ENCODE data around the gene SYT13. TPM values are rescaled to one million over a fixed set of nuclear protein-coding genes. Genes with fewer than 3 reads are reported as not detected.

The SYT13 gene
- total RNA-seq, 1 experiment from 2014 or later: 0.06 TPM

DNA sequence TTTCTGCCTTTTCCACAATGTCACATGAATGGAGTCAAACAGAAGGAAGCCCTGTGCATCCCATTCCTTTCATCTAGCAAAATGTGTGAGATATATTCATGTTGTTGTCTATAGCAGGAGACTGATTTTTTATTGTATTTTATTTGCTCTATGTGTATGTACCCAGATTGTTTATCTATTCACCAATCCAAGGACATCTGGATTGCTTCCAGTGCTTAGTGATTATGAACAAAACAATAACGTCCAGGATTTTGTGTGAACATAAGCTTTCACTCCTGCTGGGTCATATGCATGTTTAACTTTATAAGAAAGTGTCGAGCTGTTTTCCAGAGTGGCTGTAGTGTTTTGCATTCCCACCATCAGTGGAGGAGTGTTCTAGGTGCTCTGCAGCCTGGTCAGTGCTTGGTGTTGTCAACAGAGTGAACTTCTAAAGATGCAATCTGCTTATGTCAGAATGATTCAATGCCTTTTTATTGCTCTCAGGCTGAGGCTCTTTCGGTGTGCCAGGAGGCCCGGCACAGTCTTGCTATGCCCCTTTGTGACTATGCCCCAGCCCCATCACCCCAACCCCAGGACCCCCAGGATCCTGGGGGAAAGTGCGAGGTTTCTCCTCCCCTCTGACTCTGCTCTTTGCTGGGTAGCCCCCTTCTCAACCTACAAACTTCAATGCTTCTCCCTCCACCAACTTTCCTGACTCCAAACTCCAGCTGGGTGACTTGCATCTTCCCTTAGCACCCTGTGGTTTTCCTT lies 19.9 kb upstream of the SYT13 start:
- no peak for DNase-seq (ENCODE audit: low spot score)

DNA sequence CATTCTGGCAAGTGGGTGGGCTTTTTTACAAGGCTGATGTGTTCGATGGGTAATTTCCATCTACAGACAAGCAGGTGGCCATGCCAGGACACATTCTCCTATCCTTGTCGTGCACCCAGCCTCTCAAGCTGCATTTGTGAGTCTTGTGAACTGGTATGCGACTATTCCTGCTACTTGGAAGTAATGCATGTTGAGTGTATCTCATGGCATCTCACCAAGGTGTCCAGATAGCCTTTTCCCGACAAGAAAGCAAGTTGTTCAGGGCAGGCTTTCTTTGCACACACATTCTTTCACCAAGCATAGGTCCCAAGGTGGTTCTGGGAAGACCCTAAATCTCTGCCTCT lies 18.8 kb upstream of the SYT13 start:
- no peak for DNase-seq (ENCODE audit: low spot score)

DNA sequence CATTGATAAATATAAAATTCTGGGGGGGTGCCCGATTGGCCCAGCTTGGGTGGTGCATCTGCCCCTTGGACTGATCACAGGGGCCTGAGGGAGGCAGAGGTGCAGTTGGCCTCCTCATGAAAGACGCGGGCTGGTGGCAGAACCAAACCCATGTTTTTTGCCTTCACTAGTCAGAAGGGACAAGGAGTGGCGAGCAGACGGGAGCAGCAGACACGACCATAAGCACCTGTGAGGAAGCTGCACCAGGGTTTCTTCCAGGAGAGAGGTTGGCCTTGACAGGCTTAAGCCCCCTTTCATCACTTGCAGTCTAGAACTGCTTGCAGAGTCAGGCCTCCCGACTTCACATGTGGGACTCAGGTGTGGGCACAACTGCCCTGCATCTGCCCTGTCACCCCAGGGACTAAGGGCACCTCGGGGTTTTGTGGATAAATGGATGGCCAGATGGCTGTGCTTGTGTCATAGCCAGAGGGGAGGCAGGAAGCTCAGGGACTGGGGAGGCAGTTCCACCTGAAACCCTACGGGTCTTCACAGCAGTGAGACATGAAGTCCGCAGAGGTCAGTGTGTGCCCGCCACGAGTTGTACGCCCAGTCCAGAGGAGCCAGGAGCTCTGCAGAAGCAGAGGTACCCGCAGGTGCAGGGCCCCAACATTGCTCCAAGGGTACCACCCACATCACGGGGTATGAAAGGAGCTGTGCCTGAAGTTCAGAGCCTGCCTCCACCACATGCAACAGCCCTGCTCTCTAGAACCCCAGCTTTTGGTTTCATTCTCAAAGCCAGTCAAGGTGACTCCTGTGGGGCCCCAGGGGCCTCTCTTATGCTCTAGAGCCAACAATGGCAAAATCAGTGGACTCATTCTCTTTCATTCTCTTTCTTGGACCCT lies 18.2 kb upstream of the SYT13 start:
- DNase-seq (ENCODE audit: low spot score): no peak

DNA sequence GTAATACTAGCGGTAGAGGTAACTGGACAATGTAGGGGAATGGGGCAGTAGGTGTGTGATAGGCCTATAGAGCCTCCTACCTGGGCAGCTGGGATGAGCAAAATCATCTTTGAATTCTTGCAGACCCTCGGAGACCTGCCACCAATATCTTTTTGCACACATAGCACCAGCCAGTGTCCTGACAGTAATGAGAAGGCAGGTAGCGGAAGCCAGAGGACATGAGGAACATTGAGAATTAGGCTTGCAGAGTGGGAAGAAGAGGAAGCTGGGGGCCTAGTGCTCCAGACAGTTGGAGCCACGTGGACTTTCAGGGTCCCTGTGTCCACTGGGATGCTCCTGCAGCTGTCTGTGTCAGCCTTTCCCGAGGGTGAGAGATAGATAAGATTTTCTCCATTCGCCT lies 17.2 kb upstream of the SYT13 start:
- DNase-seq (ENCODE audit: low spot score): no peak

DNA sequence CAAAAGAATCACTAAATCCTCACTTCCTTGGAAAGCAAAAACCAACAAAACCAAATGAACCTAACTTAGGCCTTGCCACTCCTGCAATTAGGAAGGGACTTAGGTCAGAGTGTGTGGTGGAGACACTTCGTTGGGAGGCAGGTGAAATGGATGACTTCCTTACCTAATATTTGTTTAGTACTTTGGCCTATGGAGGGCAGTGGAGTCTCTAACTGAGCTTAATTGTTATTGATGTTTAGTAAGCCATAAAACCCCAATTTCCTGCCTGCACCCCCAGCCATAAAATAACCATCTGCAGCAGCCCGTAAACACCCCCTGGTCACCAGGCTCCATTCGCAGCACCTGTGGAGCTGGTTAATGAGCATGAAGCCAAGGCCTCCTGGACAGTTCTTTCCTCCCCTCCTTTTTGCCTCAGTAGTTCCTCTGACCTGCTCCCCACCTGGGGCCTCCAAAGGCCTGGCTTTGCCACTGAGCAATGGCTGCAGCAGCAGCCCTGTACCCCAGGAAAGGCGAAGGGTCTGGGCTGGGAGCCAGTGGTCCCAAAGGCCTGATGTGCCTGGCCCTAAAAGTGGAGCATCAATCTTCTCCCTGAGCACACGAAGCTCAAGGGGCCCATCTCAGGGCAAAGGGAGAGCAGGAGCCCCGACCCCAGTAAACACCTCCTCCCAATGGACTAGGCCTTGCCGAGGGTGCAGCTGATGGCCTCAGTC lies 15.6 kb upstream of the SYT13 start:
- no peak for DNase-seq (ENCODE audit: low spot score)

DNA sequence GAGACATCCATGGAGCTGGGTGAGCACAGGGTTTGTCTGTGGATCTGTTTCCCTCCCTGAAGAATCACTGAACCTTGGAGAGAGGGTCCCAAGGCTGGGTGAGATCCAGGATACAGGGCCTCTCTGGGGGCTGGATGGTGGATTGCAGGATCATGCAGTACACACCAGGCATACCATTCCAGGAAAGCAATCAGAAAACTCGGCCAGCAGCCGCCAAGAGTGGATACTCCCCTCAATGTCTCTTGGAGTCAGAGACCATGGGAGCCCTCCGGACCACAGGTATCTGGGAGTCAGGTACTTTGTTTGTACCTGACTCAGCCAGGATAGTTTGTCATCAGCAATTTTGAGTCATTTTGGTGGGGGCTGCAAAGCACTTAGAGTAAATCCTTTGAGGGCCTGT lies 14.6 kb upstream of the SYT13 start:
- DNase-seq (ENCODE audit: low spot score): no peak

DNA sequence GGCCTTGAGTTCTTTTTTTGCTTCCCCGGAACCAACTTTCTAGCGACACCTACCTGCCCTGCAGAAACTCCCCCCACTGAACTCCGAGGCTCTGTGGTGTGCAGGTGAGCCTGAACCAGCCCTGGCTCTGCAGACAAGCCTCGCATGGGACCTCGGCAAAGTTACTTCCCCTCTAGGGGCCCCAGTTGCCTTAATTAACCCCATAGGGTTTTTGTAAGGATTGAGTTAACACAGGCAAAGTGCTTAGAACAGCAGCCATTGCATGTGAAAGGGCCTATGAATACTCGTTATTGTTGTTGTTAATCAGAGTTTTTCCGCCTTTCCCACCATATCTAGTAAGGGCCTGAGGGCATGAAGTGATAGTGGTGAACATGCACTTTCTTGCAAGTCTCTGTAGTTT lies 12.6 kb upstream of the SYT13 start:
- DNase-seq (ENCODE audit: low spot score): no peak

DNA sequence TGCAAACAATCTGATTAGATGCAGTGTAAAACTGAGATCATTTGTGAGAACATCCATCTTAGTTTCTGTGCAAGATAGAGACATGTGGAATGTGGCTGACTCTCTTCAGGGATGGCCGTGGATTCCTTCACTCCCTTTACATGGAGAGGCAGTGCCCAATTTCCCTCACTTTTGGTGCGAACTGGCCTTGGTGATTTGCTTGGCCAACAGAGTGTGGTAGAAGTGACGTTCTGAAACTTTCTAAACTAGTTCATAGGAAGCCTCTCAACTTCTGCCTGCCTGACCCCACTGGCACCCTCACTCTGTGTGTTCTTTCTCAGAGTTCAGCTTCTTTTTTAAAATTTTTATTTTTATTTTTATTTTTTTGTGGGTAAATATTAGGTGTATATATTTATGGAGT lies 9.9 kb upstream of the SYT13 start:
- DNase-seq (ENCODE audit: low spot score): no peak

DNA sequence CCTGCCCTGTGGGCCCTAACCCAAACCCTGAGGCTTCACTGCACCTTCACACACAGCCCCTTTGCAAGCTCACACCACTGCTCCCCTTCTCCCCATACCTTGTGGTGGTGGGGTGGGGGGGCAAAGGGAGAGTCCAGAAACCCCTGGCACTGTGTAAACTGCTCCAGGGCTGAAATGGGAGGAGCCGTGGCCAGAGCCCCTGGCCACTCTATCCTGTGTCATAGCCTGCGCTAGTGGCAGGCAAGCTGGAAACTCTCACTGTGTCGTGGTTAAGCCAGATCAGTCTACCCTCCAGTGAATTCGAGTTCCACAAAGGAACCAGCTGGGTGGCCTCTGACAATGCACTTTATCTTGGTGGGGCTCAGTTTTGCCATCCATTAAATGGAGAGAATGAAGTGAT lies 8.4 kb upstream of the SYT13 start:
- DNase-seq (ENCODE audit: low spot score): no peak

DNA sequence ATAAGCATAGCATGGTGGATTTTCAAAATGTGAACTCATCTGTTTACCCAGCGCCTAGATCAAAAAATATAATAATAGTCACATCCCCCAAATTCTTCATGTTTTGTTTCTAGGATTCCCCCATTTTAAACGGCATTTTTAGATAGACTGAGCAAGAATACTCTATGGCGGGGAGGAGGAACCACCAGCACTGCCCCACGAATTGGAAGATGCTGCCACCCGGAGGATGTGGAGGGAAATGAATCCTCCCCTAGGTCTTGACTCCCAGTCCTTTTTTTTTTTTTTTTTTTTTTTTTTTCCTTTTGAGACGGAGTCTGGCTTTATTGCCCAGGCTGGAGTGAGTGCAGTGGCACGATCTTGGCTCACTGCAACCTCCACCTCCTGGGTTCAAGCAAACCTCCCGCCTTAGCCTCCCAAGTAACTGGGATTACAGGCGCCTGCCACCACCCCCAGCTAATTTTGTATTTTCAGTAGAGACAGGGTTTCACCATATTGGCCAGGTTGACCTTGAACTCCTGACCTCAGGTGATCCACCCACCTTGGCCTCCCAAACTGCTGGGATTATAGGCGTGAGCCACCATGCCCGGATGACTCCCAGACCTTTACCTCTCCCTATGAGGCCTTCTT lies 7.5 kb upstream of the SYT13 start:
- peak; percentile 83 for DNase-seq (ENCODE audit: low spot score)

DNA sequence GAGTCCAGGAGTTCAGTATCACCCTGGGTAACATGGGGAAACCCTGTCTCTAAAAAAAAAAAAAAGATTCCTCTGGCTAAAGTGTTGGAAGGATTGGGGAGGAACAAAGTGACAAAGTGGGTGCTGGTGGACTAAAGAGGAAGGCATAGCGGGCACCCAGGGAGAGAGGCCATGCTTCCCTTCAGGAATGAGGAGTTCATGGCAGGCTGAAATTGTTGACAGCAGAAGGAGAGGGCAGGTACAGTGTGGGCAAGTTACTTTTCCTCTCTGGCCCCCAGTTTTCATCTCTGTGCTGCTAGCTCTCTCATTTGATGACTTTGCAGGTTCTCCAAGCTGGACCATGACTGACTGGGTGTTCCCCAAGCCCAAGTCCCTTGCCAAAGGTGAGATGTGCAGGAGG lies 4.4 kb upstream of the SYT13 start:
- DNase-seq (ENCODE audit: low spot score): no peak

DNA sequence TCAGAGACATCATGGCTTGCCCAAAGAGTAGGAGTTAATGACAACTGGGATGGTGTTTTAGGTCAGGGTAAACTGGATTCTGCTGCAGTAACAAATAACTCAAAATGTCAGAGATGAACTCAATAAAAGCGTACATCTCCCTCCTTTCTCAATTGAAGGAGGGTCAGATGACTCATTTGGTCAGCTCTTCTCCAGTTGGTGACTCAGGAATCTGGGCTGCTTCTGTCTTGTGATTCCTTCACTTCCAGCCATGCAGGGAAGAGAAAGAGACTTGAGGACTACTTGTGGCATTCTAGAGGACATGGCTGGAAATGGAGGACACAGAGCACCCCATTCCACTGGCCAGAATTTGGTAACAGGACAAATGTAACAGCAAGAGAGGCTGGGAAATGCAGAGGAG lies 3.2 kb upstream of the SYT13 start:
- DNase-seq (ENCODE audit: low spot score): peak; percentile 39

DNA sequence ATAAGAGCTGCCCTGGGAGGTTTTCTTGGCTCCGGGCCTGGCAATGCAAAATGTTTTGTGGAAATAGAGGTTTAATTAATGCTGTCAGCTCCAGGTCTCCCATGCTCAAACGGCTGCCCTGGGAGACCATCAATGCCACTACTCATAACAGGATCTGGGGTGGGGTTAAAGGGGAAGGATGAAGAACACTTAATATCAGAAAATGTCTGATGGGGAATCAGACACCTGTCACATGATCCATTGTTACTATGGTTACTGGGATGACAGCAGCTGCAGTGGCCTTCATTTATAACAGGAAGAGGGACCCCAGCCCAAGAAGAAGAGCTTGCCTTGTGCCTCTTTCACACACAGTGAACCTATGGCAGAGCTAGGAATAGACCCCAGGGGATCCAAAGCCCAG lies 2.2 kb upstream of the SYT13 start:
- no peak for DNase-seq (ENCODE audit: low spot score)

DNA sequence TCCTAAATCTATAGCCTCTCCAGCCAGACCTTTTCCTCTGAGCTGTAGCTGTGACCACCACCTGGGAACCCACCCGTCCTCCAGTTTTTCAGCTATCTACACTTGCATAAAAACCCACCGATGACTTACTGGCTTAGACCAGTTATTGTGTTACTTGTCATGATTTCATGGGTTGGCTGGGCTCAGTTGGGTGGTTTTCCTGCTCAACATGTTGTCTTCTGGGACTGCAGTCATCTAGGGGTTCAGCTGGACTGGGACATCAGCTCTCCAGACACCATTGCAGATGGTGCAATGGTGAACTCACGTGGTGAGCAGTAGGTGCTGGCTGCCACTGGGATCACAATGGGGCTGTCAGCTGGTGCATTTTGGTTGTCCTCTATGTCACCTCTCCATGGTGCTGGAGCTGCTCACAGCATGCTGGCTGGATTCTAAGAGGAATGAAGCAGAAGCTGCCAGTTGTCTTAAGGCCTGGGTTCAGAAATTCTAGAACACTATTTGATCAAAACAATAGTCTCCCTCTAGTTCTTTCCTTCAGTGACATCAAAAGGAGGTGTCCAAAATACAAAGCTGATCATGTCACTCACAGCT lies 1.3 kb upstream of the SYT13 start:
- no peak for DNase-seq (ENCODE audit: low spot score)

DNA sequence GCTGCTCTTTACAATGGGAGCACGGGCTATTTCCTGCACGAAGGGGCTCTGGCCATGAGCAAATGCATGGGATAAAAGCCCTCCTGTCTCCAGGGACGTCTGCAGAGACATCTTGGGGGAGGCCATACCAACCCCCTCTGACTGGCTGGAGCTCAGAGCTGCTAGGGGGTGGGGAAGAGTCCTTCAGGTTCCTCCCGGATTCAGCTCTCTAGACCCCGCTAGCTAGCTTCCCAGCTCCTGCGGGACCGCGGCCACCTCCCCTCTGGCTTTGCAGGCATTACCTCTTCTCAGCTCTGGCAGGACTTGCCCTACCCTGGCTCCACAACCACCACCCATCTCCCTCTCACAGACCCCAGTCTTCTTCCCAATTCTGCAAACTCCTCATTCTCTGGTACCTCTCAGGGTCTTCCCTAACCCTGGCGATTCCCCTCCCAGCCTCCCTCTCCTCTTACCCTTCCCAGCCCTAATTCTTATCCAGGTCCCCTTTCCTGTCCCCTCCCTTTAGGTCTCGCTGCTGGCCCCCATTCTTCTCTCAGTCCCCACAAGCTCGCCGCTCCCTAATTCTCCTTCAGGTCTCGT lies 802 bp downstream of the SYT13 start:
- no peak for DNase-seq (ENCODE audit: low spot score)

DNA sequence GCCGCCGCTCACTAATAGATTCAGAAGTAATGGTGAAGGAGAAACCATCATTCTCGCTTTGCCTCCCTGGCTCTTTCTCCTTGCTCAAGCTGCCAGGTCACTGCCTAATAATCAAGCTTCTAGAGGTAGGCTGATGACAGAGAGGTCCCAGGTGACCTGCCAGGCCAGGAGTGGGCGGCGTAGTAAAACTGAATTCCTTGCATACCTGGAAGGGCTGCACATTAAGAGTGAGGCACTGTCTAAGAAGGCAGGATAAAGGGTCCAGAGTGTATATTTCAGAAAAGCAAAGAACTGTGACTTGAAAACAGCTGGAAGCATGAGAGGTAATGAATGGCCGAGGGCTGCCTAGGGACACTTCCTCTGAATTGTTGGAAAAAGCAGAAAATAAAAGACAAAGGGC lies 4.1 kb downstream of the SYT13 start:
- no peak for DNase-seq (ENCODE audit: low spot score)

DNA sequence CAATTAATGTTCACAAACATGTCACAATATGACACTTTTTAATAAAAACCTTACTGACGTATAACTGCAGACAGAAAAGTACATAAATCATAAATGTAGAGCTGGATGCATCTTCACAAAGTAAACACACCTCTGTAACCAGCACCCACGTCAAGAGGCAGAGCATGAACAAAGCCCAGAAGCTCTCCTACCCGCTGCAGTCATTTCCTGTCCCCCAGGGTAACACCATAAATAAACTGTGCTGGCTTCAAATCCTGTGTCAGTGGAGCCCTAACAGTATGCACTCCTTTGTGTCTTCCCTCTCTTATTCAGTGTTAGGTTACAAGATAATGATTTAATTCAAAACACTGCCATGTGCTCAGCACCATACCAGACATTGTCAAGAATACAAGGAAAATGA lies 5.7 kb downstream of the SYT13 start:
- DNase-seq (ENCODE audit: low spot score): no peak

DNA sequence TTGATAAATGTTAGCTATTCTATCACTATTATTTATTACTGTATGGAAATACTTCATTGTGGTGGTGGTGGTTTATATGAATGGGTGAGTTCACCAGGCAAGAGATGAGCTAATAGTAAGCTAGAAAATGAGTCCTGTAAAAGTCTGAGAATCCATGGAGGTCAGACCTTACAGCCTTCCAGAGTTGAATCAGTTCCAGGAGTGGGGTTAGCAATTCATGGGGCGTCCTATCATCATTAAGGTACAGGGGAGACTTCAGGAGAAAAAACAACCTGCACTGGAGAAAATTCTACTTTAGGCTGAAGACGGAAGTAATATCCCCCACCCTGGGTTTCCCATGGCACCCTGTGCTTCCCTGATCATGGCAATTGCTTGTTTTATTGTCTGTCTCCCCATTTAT lies 6.5 kb downstream of the SYT13 start:
- DNase-seq (ENCODE audit: low spot score): no peak

DNA sequence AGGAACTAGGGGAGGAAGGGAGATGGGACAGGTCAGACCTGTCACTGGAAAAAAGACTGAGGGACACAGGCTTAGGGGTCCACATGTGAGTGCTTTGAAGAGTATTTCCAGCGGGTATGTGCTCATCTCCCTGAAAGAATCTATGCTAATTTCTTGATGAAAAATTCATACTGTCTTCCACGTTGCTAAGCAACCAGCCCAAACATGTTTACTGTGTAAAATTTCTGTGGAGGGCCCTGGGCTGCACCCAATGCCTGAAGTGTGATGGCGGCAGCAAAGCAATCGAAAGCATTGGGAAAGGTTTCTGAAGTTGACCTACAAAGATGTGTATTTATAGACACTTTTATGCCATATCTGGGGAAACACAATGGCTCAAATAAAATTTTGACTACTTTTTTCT lies 7.4 kb downstream of the SYT13 start:
- DNase-seq (ENCODE audit: low spot score): no peak

DNA sequence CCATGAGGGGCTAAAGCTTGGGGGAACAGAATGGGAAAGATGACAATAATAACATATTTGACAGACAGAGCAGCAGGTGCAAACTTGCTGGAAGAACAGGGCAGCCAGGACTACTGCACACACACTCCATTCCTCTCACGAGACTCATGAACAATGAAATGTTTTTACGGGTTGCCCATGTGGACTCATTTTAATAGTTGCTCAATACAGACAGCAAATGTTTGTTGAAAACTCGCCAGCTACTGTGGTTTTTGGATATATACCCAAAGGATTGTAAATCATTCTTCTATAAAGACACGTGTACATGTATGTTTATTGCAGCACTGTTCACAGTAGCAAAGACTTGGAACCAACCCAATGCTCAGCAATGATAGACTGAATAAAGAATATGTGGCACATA lies 10.3 kb downstream of the SYT13 start:
- no peak for DNase-seq (ENCODE audit: low spot score)

DNA sequence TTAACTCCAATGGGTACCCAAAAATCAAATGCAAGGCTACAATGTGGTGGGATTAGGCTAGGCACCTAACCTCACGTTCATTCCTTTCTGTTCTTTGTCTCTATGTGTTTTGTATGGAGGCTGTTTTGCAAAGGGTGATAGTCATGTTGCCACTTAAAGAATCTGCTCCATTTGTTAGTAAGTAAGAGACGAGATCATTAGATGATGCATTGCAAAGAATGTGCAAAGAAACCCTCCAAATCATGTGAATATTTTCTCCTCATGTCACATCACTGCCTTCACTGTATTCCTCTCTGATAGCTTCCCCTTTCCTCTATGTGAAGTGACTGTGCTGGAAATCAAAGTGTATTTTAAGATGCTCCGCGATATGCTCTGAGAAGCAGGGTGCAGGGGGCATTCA lies 11.9 kb downstream of the SYT13 start:
- DNase-seq (ENCODE audit: low spot score): no peak

DNA sequence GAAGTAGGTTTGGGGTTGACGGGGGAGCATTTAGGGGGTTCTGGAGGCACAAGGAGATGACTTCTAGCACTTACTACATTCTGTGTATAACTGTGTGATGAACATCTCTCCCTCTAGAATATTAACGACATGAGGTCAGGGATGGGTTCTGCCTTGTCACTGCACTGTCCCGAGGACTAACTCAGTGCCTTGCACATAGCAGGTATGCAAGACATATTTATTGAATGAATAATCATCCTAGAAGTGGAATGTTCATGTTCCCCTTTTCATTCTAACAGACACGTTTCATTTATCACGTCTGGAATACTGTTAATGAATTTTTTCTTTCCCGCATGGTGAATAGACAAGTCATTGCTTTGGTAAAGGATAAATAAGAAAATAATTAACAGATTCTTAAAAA lies 12.6 kb downstream of the SYT13 start:
- DNase-seq (ENCODE audit: low spot score): no peak

Data from H4 (cell line).